GM12878 (cell line): ENCODE measurements around the gene VEGFA. TPM values are rescaled to one million over a fixed set of nuclear protein-coding genes. Genes with fewer than 3 reads are reported as not detected.

Experiments
- ATAC-seq: fragments of 200-7000 bp; cut with Tn5 transposase; 3 replicates; pipeline ENCODE4 v1.9.1; 2020; ENCODE audit warnings: mild to moderate bottlenecking, moderate library complexity
- BruUV-seq: library from RNA; stranded (reverse); fragments of 400-500 nt; replicated peaks from 2 replicates; lab custom pipeline; 2021; lab: Mats Ljungman, UMichigan
- CTCF ChIA-PET: fragments of 300-600 bp; sonication (Branson Sonifier 250); formaldehyde crosslinking; extraction: SDS; loops from one replicate; lab custom pipeline; 2021; ENCODE audit warnings: inconsistent platforms; lab: Yijun Ruan, JAX
- POLR2A ChIA-PET: fragments of 350-600 bp; formaldehyde crosslinking; extraction: SDS; loops from one replicate; lab custom pipeline; 2021; ENCODE audit warnings: inconsistent platforms; lab: Charles Lee
- RAD21 ChIA-PET: fragments of 300-600 bp; sonication (Branson Sonifier 250); formaldehyde crosslinking; loops from one replicate; lab custom pipeline; 2023; ENCODE audit warnings: antibody characterized with exemption; ENCODE audit not compliant: unreplicated experiment; lab: Charles Lee
- SMC1A ChIA-PET: fragments of 300-600 bp; sonication (Branson Sonifier 250); formaldehyde crosslinking; loops from one replicate; lab custom pipeline; 2023; ENCODE audit not compliant: unreplicated experiment, uncharacterized antibody; lab: Charles Lee
- DNase-seq: peaks from one replicate; pipeline ENCODE4 v3.0.0-alpha.2; 2011; ENCODE audit warnings: low read depth, low spot score
- FAIRE-seq: peaks from 3 replicates; lab custom pipeline; 2011; peaks lifted over from hg19 to GRCh38; lab: Jason Lieb, UNC
- H2AFZ ChIP-seq: 2 replicates; pipeline ENCODE4 v1.6.0; 2011; ENCODE audit warnings: low read depth, low read length, control low read depth; ENCODE audit not compliant: control insufficient read depth
- H3K27ac ChIP-seq: 2 replicates; pipeline ENCODE4 v1.5.1; 2011; ENCODE audit warnings: control low read depth; ENCODE audit not compliant: control insufficient read depth, insufficient read depth
- H3K27me3 ChIP-seq, 2 experiments: replicated peaks in 1 of 2; 2 replicates each; pipeline versions ENCODE4 v1.6.0 to v1.6.1; 2011; ENCODE audit warnings: low read length in 1 of 2; ENCODE audit not compliant: control insufficient read depth in 2 of 2, insufficient read depth in 2 of 2
- H3K36me3 ChIP-seq, 2 experiments: 2 replicates each; pipeline ENCODE4 v1.5.1; 2011; ENCODE audit warnings: low read length in 1 of 2; ENCODE audit not compliant: control insufficient read depth in 2 of 2, insufficient read depth in 2 of 2
- H3K4me1 ChIP-seq: 2 replicates; pipeline ENCODE4 v1.6.1; 2011; ENCODE audit warnings: mild to moderate bottlenecking, low read length, moderate library complexity, mixed read lengths; ENCODE audit not compliant: control insufficient read depth, insufficient read depth
- H3K4me2 ChIP-seq: 2 replicates; pipeline ENCODE4 v1.6.0; 2011; ENCODE audit warnings: control low read depth; ENCODE audit not compliant: control insufficient read depth, insufficient read depth
- H3K4me3 ChIP-seq: fragments of 200-600 bp; sonication (generic); 2 replicates; pipeline ENCODE4 v1.5.1; 2016
- H3K79me2 ChIP-seq: 2 replicates; pipeline ENCODE4 v1.6.0; 2011; ENCODE audit warnings: low read length; ENCODE audit not compliant: control insufficient read depth, insufficient read depth
- H3K9ac ChIP-seq: 2 replicates; pipeline ENCODE4 v1.8.0; 2011; ENCODE audit warnings: low read length, control low read depth, mixed read lengths; ENCODE audit not compliant: control insufficient read depth, insufficient read depth
- H3K9me3 ChIP-seq: replicated peaks from 3 replicates; pipeline ENCODE4 v1.5.1; 2011; ENCODE audit warnings: mild to moderate bottlenecking, low read length; ENCODE audit not compliant: control insufficient read depth, insufficient read depth
- H4K20me1 ChIP-seq: 2 replicates; pipeline ENCODE4 v1.6.0; 2011; ENCODE audit not compliant: control insufficient read depth, insufficient read depth
- ASH2L ChIP-seq: fragments of 300-600, 200-600 bp; sonication (generic); IDR thresholded peaks from 2 replicates; pipeline ENCODE4 v1.6.1; 2017; ENCODE audit warnings: low read depth, mild to moderate bottlenecking, borderline replicate concordance
- BACH1 ChIP-seq: fragments of 450-650 bp; IDR thresholded peaks from 2 replicates; pipeline ENCODE4 v1.6.1; 2017; ENCODE audit warnings: mild to moderate bottlenecking, borderline replicate concordance
- CHD2 ChIP-seq: IDR thresholded peaks from 2 replicates; pipeline ENCODE4 v1.6.1; 2011; ENCODE audit warnings: low read depth, low read length, improper control_type of control experiment, borderline replicate concordance
- EED ChIP-seq: sonication (generic); IDR thresholded peaks from 2 replicates; pipeline ENCODE4 v1.6.1; 2016; ENCODE audit warnings: antibody characterized with exemption, low read depth
- FOS ChIP-seq: IDR thresholded peaks from 3 replicates; pipeline ENCODE4 v1.6.1; 2011; ENCODE audit warnings: borderline replicate concordance; ENCODE audit not compliant: insufficient read length; ENCODE audit errors: extremely low read depth
- JUND ChIP-seq: IDR thresholded peaks from 2 replicates; pipeline ENCODE4 v1.6.1; 2012; ENCODE audit warnings: low read depth, mild to moderate bottlenecking, low read length, improper control_type of control experiment, moderate library complexity
- MXI1 ChIP-seq: fragments of 150-350 bp; IDR thresholded peaks from 2 replicates; pipeline ENCODE4 v1.6.1; 2011; ENCODE audit warnings: low read depth, mild to moderate bottlenecking, inconsistent platforms, low read length, improper control_type of control experiment
- MYC ChIP-seq: IDR thresholded peaks from 2 replicates; pipeline ENCODE4 v1.6.1; 2011; ENCODE audit warnings: mild to moderate bottlenecking, low read length, moderate library complexity, inconsistent platforms; ENCODE audit not compliant: insufficient read depth, insufficient replicate concordance, insufficient read length, severe bottlenecking
- NFYA ChIP-seq: IDR thresholded peaks from 2 replicates; pipeline ENCODE4 v1.6.1; 2011; ENCODE audit warnings: low read depth, mild to moderate bottlenecking, low read length, improper control_type of control experiment, borderline replicate concordance
- POLR2A ChIP-seq: IDR thresholded peaks from 2 replicates; pipeline ENCODE4 v1.6.1; 2011; ENCODE audit warnings: low read depth, mild to moderate bottlenecking, low read length
- SIN3A ChIP-seq: IDR thresholded peaks from 2 replicates; pipeline ENCODE4 v1.6.1; 2012; ENCODE audit warnings: low read depth, low read length, improper control_type of control experiment
- STAT3 ChIP-seq: IDR thresholded peaks from 2 replicates; pipeline ENCODE4 v1.6.1; 2011; ENCODE audit warnings: low read depth, low read length, improper control_type of control experiment
- YY1 ChIP-seq: IDR thresholded peaks from 2 replicates; pipeline ENCODE4 v1.6.1; 2011; ENCODE audit warnings: low read depth, mild to moderate bottlenecking, low read length
- WGBS: methylation state at CpG from one replicate; pipeline ENCODE4 v1.1.6; 2016; ENCODE audit warnings: low lambda C conversion rate; ENCODE audit not compliant: insufficient replicate concordance, insufficient coverage; ENCODE audit errors: missing lambda C conversion rate; 5-methylcytosine and 5-hydroxymethylcytosine counted together
- in situ Hi-C: fragments of 300-500 bp; cut with MboI; formaldehyde crosslinking; loops from 9 replicates; pipeline ENCODE4 v1.14.3; 2018; ENCODE audit warnings: mixed read lengths
- intact Hi-C: fragments of 100-400 bp; cut with micrococcal nuclease; formaldehyde crosslinking; loops from one replicate; pipeline ENCODE4 v1.14.2; 2022; ENCODE audit not compliant: unreplicated experiment
- polyA plus RNA-seq, 11 experiments: library from polyadenylated mRNA; depleted of rRNA in 4 of 11; unstranded in 6 of 11; stranded (reverse) in 5 of 11; fragments of >200 nt; fragmentation: Nextera tagmentation in 4 of 11; fragmentation: Illumina TruSeq in 1 of 11; extraction: Ambion mirVana in 4 of 11; extraction: Trizol in 1 of 11; gene quantifications; 1 replicate in 1 of 11; 2 replicates in 10 of 11; pipeline versions ENCODE4 v1.2.1 to v1.2.3, GENCODE V29; 2011 to 2016; ENCODE audit warnings: inconsistent platforms in 2 of 11, missing spikeins in 2 of 11, low read depth in 1 of 11
- total RNA-seq, 4 experiments: library from RNA; depleted of rRNA in 3 of 4; stranded (reverse); fragments of >200 nt in 3 of 4; fragmentation: Illumina TruSeq in 1 of 4; extraction: Trizol in 1 of 4; gene quantifications; 2 replicates each; pipeline versions ENCODE4 v1.2.1 to v1.2.3, GENCODE V29; 2013 to 2021
- TF ChIP-seq, protein P1 (sequence below): IDR thresholded peaks from 2 replicates; pipeline ENCODE4 v1.6.1; 2012; ENCODE audit warnings: low read depth, low read length, improper control_type of control experiment
- TF ChIP-seq, protein P2 (sequence below): fragments of 450-650 bp; IDR thresholded peaks from 2 replicates; pipeline ENCODE4 v1.6.1; 2017; ENCODE audit warnings: mild to moderate bottlenecking, moderate library complexity

The VEGFA gene
- total and polyA plus RNA-seq, 10 of the 15 experiments (the other 5 are each of a cell fraction or from before 2014, with no cell fraction given): 0.96 to 140 (median 16.9) TPM

GRCh38 chr6:43793154-43793874, 23.3 kb downstream of the VEGFA start:
- H3K9me3 ChIP-seq: no peaks in the 10 kb centered on the region
- no peak for DNase-seq
- WGBS: 28% methylated on average over 5 of the region's 5 CpGs
- H3K9ac ChIP-seq: no peak overlapping the region
- H3K27ac ChIP-seq: no peak overlapping the region
- in situ Hi-C loops: no loop called here
- ChIA-PET SMC1A (interaction anchor here (0.7 kb wide), 1 partner anchor 24 kb away, joined by 4 read pairs; no protein-coding TSS in a partner anchor), POLR2A (no interaction called here), RAD21 (no interaction called here), CTCF (interaction anchor here (0.9 to 1.6 kb wide), 3 partner anchors 9 to 20 kb away, joined by 3 to 7 read pairs (median 3); no protein-coding TSS in a partner anchor)
- no peaks in the 10 kb centered on the region for H4K20me1 ChIP-seq
- no peak overlapping the region for H3K4me3 ChIP-seq
- H3K4me2 ChIP-seq: no peak overlapping the region
- H2AFZ ChIP-seq: no peak overlapping the region
- no peaks in the 10 kb centered on the region for H3K79me2 ChIP-seq
- no peaks in the 10 kb centered on the region for H3K4me1 ChIP-seq
- no peaks in the 10 kb centered on the region; a peak in 1 of 4 replicates for H3K27me3 ChIP-seq
- ATAC-seq: no peak
- intact Hi-C loops: no loop called here
- FAIRE-seq: no peak
- BruUV-seq: no TSS peak
- no peaks in the 10 kb centered on the region for H3K36me3 ChIP-seq
- TF ChIP-seq ASH2L: no peak
- TF ChIP-seq MXI1: no peak
- no peak for TF ChIP-seq EED
- TF ChIP-seq, protein P1, sequence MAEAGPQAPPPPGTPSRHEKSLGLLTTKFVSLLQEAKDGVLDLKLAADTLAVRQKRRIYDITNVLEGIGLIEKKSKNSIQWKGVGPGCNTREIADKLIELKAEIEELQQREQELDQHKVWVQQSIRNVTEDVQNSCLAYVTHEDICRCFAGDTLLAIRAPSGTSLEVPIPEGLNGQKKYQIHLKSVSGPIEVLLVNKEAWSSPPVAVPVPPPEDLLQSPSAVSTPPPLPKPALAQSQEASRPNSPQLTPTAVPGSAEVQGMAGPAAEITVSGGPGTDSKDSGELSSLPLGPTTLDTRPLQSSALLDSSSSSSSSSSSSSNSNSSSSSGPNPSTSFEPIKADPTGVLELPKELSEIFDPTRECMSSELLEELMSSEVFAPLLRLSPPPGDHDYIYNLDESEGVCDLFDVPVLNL: no peak
- TF ChIP-seq SIN3A: no peak
- TF ChIP-seq YY1: no peak
- TF ChIP-seq POLR2A: no peak
- no peak for TF ChIP-seq JUND
- no peak for TF ChIP-seq BACH1
- TF ChIP-seq MYC: no peak
- TF ChIP-seq, protein P2, sequence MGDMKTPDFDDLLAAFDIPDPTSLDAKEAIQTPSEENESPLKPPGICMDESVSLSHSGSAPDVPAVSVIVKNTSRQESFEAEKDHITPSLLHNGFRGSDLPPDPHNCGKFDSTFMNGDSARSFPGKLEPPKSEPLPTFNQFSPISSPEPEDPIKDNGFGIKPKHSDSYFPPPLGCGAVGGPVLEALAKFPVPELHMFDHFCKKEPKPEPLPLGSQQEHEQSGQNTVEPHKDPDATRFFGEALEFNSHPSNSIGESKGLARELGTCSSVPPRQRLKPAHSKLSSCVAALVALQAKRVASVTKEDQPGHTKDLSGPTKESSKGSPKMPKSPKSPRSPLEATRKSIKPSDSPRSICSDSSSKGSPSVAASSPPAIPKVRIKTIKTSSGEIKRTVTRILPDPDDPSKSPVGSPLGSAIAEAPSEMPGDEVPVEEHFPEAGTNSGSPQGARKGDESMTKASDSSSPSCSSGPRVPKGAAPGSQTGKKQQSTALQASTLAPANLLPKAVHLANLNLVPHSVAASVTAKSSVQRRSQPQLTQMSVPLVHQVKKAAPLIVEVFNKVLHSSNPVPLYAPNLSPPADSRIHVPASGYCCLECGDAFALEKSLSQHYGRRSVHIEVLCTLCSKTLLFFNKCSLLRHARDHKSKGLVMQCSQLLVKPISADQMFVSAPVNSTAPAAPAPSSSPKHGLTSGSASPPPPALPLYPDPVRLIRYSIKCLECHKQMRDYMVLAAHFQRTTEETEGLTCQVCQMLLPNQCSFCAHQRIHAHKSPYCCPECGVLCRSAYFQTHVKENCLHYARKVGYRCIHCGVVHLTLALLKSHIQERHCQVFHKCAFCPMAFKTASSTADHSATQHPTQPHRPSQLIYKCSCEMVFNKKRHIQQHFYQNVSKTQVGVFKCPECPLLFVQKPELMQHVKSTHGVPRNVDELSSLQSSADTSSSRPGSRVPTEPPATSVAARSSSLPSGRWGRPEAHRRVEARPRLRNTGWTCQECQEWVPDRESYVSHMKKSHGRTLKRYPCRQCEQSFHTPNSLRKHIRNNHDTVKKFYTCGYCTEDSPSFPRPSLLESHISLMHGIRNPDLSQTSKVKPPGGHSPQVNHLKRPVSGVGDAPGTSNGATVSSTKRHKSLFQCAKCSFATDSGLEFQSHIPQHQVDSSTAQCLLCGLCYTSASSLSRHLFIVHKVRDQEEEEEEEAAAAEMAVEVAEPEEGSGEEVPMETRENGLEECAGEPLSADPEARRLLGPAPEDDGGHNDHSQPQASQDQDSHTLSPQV: no peak
- TF ChIP-seq CHD2: no peak
- TF ChIP-seq NFYA: no peak
- TF ChIP-seq STAT3: no peak
- no peak for TF ChIP-seq FOS
- TF ChIP-seq, all 136 proteins: peak for 0
